HFF-Myc (cell line): ENCODE measurements around the gene GDI1.

Source experiments
- DNase-seq: peaks from one replicate; pipeline ENCODE4 v3.0.0-alpha.2; 2011; ENCODE audit warnings: low read depth; ENCODE audit errors: extremely low read depth
- H3K4me3 ChIP-seq: replicated peaks from 2 replicates; pipeline ENCODE4 v1.5.1; 2011; ENCODE audit warnings: low read depth, mild to moderate bottlenecking, control low read depth, low read length
- TF ChIP-seq, protein P1 (sequence below): IDR thresholded peaks from 2 replicates; pipeline ENCODE4 v1.5.1; 2012; ENCODE audit warnings: mild to moderate bottlenecking, low read depth, low read length, control low read depth; ENCODE audit errors: missing control alignments

GDI1 gene

GRCh38 chrX:154439841-154440240, 2.9 kb downstream of the GDI1 start:
- no peak for DNase-seq
- no peak overlapping the region for H3K4me3 ChIP-seq
- TF ChIP-seq, protein P1, sequence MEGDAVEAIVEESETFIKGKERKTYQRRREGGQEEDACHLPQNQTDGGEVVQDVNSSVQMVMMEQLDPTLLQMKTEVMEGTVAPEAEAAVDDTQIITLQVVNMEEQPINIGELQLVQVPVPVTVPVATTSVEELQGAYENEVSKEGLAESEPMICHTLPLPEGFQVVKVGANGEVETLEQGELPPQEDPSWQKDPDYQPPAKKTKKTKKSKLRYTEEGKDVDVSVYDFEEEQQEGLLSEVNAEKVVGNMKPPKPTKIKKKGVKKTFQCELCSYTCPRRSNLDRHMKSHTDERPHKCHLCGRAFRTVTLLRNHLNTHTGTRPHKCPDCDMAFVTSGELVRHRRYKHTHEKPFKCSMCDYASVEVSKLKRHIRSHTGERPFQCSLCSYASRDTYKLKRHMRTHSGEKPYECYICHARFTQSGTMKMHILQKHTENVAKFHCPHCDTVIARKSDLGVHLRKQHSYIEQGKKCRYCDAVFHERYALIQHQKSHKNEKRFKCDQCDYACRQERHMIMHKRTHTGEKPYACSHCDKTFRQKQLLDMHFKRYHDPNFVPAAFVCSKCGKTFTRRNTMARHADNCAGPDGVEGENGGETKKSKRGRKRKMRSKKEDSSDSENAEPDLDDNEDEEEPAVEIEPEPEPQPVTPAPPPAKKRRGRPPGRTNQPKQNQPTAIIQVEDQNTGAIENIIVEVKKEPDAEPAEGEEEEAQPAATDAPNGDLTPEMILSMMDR: no peak

- TF ChIP-seq, protein P1: no peak
- no peak overlapping the region for H3K4me3 ChIP-seq
- DNase-seq: no peak
Measured at GRCh38 chrX:154440623-154441357, 3.8 kb downstream of the GDI1 start.

GRCh38 chrX:154441564-154441963, 4.6 kb downstream of the GDI1 start:
- H3K4me3 ChIP-seq: no peak overlapping the region
- TF ChIP-seq, protein P1: no peak
- no peak for DNase-seq

DNA sequence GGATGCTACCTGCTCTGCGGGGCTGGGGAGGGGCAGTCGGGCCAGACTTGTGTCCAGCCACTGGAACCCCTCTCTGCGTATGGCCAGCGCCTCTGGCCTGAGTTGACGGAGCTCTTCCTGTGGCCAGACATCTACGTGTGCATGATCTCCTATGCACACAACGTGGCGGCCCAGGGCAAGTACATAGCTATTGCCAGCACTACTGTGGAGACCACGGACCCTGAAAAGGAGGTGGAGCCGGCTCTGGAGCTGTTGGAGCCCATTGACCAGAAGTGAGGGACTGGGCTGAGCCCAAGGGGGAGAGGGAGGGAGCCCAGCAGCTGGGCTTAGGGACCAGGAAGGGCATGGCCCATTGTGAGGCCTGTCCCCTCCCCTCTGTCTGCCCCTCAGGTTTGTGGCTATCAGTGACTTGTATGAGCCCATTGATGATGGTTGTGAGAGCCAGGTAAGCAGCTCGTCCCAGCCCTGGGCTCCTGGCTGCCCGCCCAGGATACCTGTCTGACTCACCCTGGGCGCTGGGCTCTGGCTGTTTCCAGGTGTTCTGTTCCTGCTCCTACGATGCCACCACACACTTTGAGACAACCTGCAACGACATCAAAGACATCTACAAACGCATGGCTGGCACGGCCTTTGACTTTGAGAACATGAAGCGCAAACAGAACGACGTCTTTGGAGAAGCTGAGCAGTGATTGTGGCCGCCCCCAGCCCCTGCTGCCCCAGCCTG, 5.2 kb downstream of the GDI1 start:
- H3K4me3 ChIP-seq: no peak overlapping the region
- DNase-seq: no peak
- TF ChIP-seq, protein P1: no peak

DNA sequence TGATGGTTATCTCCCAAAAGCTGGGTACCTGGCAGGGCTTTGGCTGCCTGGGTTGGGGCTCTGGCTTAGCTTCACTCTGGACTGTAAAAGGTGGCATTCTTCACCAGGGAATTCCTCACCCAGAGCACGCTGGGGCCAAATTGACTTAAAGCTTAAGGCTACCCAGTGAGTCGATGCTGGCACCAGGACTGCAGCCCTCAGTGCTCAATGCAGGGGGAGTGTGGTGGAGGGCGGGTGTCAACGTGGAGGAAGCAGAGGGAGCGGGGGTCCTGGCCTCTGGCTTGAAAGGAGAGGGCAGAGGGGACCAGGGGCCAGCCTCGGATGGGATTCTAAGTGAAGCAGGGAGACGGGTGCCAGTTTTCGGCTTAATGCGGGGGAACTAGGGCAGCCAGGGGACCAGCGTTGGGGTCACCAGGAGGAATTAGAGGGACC, 6.5 kb downstream of the GDI1 start:
- 0 out of 2 replicates have a peak overlapping the region, but pooled peaks have one; percentile 17 for H3K4me3 ChIP-seq
- TF ChIP-seq, protein P1: no peak
- no peak for DNase-seq

- H3K4me3 ChIP-seq: peak within 1 kb of the TSS; percentile 59
- no peak for DNase-seq
- TF ChIP-seq, protein P1: no peak
Measured at GRCh38 chrX:154443992-154444754, 7.2 kb downstream of the GDI1 start, which contains the start of gene FAM50A. Gene FAM50A (plus strand): TSS chrX:154444141. CDS start chrX:154444236, 95 bp downstream.
